SK-MEL-5 (cell line): ENCODE measurements around the gene CD300A. TPM values are rescaled to one million over a fixed set of nuclear protein-coding genes. Genes with fewer than 3 reads are reported as not detected.
"Not testable (repeated sequence)": the region's sequence is repeated elsewhere in the genome, so short reads cannot be mapped to it uniquely, and the experiment has no call there.

Experiments used
- DNase-seq: peaks from one replicate; pipeline ENCODE4 v3.0.0-alpha.2; 2016; ENCODE audit warnings: low read depth, low spot score
- in situ Hi-C: cut with HindIII; loops from 2 replicates; pipeline ENCODE4 v1.10.0; 2016; ENCODE audit warnings: low sequenced_read_pairs, high pct_unique_total_duplicates, low pct_unique_long_range_greater_than_20kb
- total RNA-seq: library from RNA; depleted of rRNA; stranded (reverse); fragments of >200 nt; shearing (Covaris generic); gene quantifications from 2 replicates; pipeline ENCODE4 v1.2.3, GENCODE V29; 2014

CD300A gene
- total RNA-seq, 1 experiment from 2014 or later, result not detected

GRCh38 chr17:74466828-74467184 lies 372 bp downstream of the CD300A start:
- no peak for DNase-seq
- in situ Hi-C loops, result no loop called here

- DNase-seq, result no peak
- in situ Hi-C loops, result no loop called here
Observed at GRCh38 chr17:74467221-74467951, 952 bp downstream of the CD300A start.

GRCh38 chr17:74471341-74471740 lies 4.9 kb downstream of the CD300A start:
- DNase-seq, result no peak
- in situ Hi-C loops, result loop anchor here (10.0 kb wide), 1 partner anchor 167 kb away; no protein-coding TSS in a partner anchor

GRCh38 chr17:74472890-74473289 lies 6.5 kb downstream of the CD300A start:
- no peak for DNase-seq

GRCh38 chr17:74473294-74473693 lies 6.9 kb downstream of the CD300A start:
- DNase-seq, result no peak
- in situ Hi-C loops, result loop anchor here (10.0 kb wide), 1 partner anchor 168 kb away; no protein-coding TSS in a partner anchor

More at GRCh38 chr17:74472890-74473289, 6.5 kb downstream of the CD300A start:
- in situ Hi-C loops, result loop anchor here (10.0 kb wide), 1 partner anchor 168 kb away; no protein-coding TSS in a partner anchor

- in situ Hi-C loops, result loop anchor here (10.0 kb wide), 1 partner anchor 169 kb away; no protein-coding TSS in a partner anchor
Observed at GRCh38 chr17:74474043-74474792, 7.8 kb downstream of the CD300A start.

GRCh38 chr17:74475189-74475588 lies 8.8 kb downstream of the CD300A start:
- in situ Hi-C loops, result loop anchor here (10.0 kb wide), 1 partner anchor 170 kb away; no protein-coding TSS in a partner anchor
- no peak for DNase-seq

More at GRCh38 chr17:74474043-74474792, 7.8 kb downstream of the CD300A start:
- no peak for DNase-seq

GRCh38 chr17:74477411-74477810 lies 11.0 kb downstream of the CD300A start:
- DNase-seq, result no peak
- in situ Hi-C loops, result loop anchor here (10.0 kb wide), 1 partner anchor 173 kb away; no protein-coding TSS in a partner anchor

- in situ Hi-C loops, result loop anchor here (10.0 kb wide), 1 partner anchor 174 kb away; no protein-coding TSS in a partner anchor
- DNase-seq, result no peak
Observed at GRCh38 chr17:74478420-74479100, 12.1 kb downstream of the CD300A start.

- in situ Hi-C loops, result no loop called here
- no peak for DNase-seq
Observed at GRCh38 chr17:74480290-74480689, 13.9 kb downstream of the CD300A start.

GRCh38 chr17:74481621-74482020 lies 15.2 kb downstream of the CD300A start:
- DNase-seq, result no peak
- in situ Hi-C loops, result no loop called here

GRCh38 chr17:74484066-74484465 lies 17.6 kb downstream of the CD300A start:
- no peak for DNase-seq
- in situ Hi-C loops, result no loop called here

- in situ Hi-C loops, result no loop called here
- DNase-seq, result no peak
Observed at GRCh38 chr17:74485022-74485743, 18.7 kb downstream of the CD300A start.

GRCh38 chr17:74485841-74486240 lies 19.4 kb downstream of the CD300A start:
- in situ Hi-C loops, result no loop called here

GRCh38 chr17:74488276-74488675 lies 21.8 kb downstream of the CD300A start:
- in situ Hi-C loops, DNase-seq: not testable (repeated sequence)

More at GRCh38 chr17:74485841-74486240, 19.4 kb downstream of the CD300A start:
- no peak for DNase-seq

- no peak for DNase-seq
- in situ Hi-C loops, result no loop called here
Observed at GRCh38 chr17:74490716-74491115, 24.3 kb downstream of the CD300A start.

- no peak for DNase-seq
- in situ Hi-C loops, result no loop called here
Observed at GRCh38 chr17:74491626-74492025, 25.2 kb downstream of the CD300A start.
